HL-60 (cell line): ENCODE data around the gene IL4R.

Source experiments
- CTCF ChIP-seq: IDR thresholded peaks from one replicate; pipeline ENCODE4 v1.5.1; 2011; ENCODE audit warnings: low read length, control low read depth, inconsistent platforms; ENCODE audit not compliant: insufficient read depth
- POLR2AphosphoS5 ChIP-seq: IDR thresholded peaks from 2 replicates; pipeline ENCODE4 v1.6.1; 2012; ENCODE audit warnings: low read depth

GRCh38 chr16:27265982-27266381 lies 47.8 kb upstream of the IL4R start:
- no peak for TF ChIP-seq CTCF
- no peak for TF ChIP-seq POLR2AphosphoS5
